ENCODE data around the gene ARL15. TPM values are rescaled to one million over a fixed set of nuclear protein-coding genes. Genes with fewer than 3 reads are reported as not detected.

Gene ARL15
- total RNA-seq, 6 donors from 2014 or later: 6.7 to 36.4 (median 20.7) TPM

DNA sequence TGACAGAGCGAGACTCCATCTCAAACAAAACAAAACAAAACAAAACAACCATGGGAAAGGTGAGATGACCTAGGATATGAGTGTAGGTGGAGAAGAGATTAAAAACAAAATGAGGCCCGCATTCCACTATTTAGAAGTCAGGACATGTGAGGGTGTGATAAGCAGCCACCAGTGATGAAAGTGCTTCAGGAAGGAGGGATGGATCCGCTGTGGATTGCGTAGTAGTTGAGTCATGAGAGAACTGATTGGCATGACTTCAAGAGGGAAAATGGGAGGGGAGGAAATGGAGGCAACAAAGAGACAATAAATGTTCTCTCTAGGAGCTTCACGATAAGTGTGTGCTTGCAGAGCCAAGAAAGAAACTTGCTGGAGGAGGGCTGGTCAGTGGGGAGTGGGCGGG lies 367.6 kb downstream of the ARL15 start:
- H3K9me3 ChIP-seq: no peaks in the 10 kb centered on the region
- no peak for TF ChIP-seq POLR2AphosphoS5 (IDR thresholded peaks at IDR 0.05)
- no peak for TF ChIP-seq POLR2A (IDR thresholded peaks at IDR 0.05)
- no peak for TF ChIP-seq EP300 (IDR thresholded peaks at IDR 0.05)
- TF ChIP-seq, protein P1, sequence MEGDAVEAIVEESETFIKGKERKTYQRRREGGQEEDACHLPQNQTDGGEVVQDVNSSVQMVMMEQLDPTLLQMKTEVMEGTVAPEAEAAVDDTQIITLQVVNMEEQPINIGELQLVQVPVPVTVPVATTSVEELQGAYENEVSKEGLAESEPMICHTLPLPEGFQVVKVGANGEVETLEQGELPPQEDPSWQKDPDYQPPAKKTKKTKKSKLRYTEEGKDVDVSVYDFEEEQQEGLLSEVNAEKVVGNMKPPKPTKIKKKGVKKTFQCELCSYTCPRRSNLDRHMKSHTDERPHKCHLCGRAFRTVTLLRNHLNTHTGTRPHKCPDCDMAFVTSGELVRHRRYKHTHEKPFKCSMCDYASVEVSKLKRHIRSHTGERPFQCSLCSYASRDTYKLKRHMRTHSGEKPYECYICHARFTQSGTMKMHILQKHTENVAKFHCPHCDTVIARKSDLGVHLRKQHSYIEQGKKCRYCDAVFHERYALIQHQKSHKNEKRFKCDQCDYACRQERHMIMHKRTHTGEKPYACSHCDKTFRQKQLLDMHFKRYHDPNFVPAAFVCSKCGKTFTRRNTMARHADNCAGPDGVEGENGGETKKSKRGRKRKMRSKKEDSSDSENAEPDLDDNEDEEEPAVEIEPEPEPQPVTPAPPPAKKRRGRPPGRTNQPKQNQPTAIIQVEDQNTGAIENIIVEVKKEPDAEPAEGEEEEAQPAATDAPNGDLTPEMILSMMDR (IDR thresholded peaks at IDR 0.05): no peak
- no peaks in the 10 kb centered on the region for H3K4me1 ChIP-seq
- no peak overlapping the region for H3K27ac ChIP-seq
- H3K27me3 ChIP-seq: no peaks in the 10 kb centered on the region
- DNase-seq (no peak), ATAC-seq (ENCODE audit: low FRiP score in 2 of 2) (peak in 1 of 2 donors; percentile 82)
- no peaks in the 10 kb centered on the region for H3K36me3 ChIP-seq
- WGBS, 2 donors: 81 to 82% methylated on average over 6 of the region's 6 CpGs
- H3K4me3 ChIP-seq: no peak overlapping the region

GRCh38 chr5:53940921-53941320 lies 369.5 kb downstream of the ARL15 start:
- WGBS, 2 donors: 84 to 88% methylated on average over 1 of the region's 1 CpG
- H3K4me1 ChIP-seq: no peaks in the 10 kb centered on the region
- H3K36me3 ChIP-seq: no peaks in the 10 kb centered on the region
- DNase-seq: no peak
- no peaks in the 10 kb centered on the region for H3K27me3 ChIP-seq
- no peak for ATAC-seq (ENCODE audit: low FRiP score in 2 of 2)
- no peak for TF ChIP-seq POLR2AphosphoS5 (IDR thresholded peaks at IDR 0.05)
- TF ChIP-seq POLR2A (IDR thresholded peaks at IDR 0.05): no peak
- TF ChIP-seq, protein P1 (IDR thresholded peaks at IDR 0.05): no peak
- no peak for TF ChIP-seq EP300 (IDR thresholded peaks at IDR 0.05)
- H3K9me3 ChIP-seq: no peaks in the 10 kb centered on the region
- no peak overlapping the region for H3K27ac ChIP-seq
- no peak overlapping the region for H3K4me3 ChIP-seq

DNA sequence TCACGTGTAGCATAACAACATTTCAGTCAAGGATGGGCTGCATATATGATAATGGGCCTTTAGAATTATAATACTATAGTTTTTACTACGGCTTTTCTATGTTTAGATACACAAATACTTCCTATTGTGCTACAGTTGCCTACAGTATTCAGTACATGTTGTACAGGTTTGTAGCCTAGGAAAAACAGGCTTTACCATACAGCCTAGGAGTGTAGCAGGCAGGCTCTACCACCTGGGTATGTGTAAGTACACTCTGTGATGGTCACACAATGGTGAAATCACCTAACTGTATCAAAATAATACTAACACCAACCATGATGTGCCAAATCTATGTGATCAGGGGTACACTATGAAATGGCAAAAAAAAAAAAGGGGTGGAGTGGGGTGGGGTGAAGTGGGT lies 372.9 kb downstream of the ARL15 start:
- no peaks in the 10 kb centered on the region for H3K36me3 ChIP-seq
- H3K4me3 ChIP-seq: no peak overlapping the region
- H3K4me1 ChIP-seq: no peaks in the 10 kb centered on the region
- no peaks in the 10 kb centered on the region for H3K27me3 ChIP-seq
- DNase-seq (no peak), ATAC-seq (ENCODE audit: low FRiP score in 2 of 2) (no peak)
- H3K27ac ChIP-seq: no peak overlapping the region
- no peaks in the 10 kb centered on the region for H3K9me3 ChIP-seq
- WGBS, 2 donors: 77 to 92% methylated on average over 2 of the region's 2 CpGs
- TF ChIP-seq EP300 (IDR thresholded peaks at IDR 0.05): no peak
- no peak for TF ChIP-seq POLR2A (IDR thresholded peaks at IDR 0.05)
- TF ChIP-seq POLR2AphosphoS5 (IDR thresholded peaks at IDR 0.05): no peak
- TF ChIP-seq, protein P1 (IDR thresholded peaks at IDR 0.05): no peak

- WGBS, 2 donors: 78 to 82% methylated on average over 7 of the region's 7 CpGs
- no peak overlapping the region for H3K27ac ChIP-seq
Measured at GRCh38 chr5:53936481-53937352, 373.7 kb downstream of the ARL15 start.

DNA sequence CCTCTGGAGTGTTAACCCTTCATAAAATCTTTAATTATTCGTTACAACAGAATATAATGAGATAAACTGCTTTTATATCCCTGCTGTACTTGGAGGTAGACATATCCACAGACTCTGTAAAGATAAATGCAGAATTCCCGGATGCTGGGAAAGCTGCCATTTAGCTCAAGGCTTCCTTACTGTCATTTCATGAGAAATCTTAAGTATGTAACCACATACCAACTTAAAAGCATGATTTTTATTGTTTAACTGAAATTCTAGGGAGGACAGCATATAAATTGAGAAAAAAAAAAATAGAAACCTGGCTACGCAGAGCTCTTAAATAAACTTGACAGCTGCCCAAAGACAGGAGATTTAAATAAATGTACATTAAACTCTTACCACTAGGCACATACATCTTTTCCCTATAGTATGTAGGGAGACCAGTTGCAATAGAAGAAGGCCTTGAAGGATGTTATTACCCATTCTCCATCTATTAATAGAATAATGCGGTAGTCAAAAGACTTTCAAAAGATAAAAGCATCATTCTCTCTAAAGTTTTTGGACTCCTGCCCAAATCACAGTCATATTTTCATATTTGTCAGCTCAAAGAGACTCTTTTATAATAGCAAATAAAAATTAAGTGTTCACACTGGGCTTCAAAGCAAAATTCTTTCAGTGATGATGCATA lies 376.1 kb downstream of the ARL15 start:
- Histone ChIP-seq H3K36me3 (no peaks in the 10 kb centered on the region), H3K9me3 (no peaks in the 10 kb centered on the region), H3K27ac (no peak overlapping the region), H3K4me3 (no peak overlapping the region), H3K4me1 (no peaks in the 10 kb centered on the region), H3K27me3 (no peaks in the 10 kb centered on the region)
- DNase-seq: no peak
- no peak for TF ChIP-seq POLR2AphosphoS5 (IDR thresholded peaks at IDR 0.05)
- no peak for TF ChIP-seq EP300 (IDR thresholded peaks at IDR 0.05)
- TF ChIP-seq, protein P1 (IDR thresholded peaks at IDR 0.05): no peak
- TF ChIP-seq POLR2A (IDR thresholded peaks at IDR 0.05): no peak
- ATAC-seq (ENCODE audit: low FRiP score in 2 of 2): no peak
- 81 to 88% methylated on average over 4 of the region's 4 CpGs for WGBS, 2 donors

More at GRCh38 chr5:53936481-53937352, 373.7 kb downstream of the ARL15 start:
- Histone ChIP-seq H3K27me3 (no peaks in the 10 kb centered on the region), H3K9me3 (no peaks in the 10 kb centered on the region), H3K36me3 (no peaks in the 10 kb centered on the region), H3K4me1 (no peaks in the 10 kb centered on the region), H3K4me3 (no peak overlapping the region)
- DNase-seq (no peak), ATAC-seq (ENCODE audit: low FRiP score in 2 of 2) (no peak)
- no peak for TF ChIP-seq POLR2AphosphoS5 (IDR thresholded peaks at IDR 0.05)

Data from upper lobe of left lung (tissue), 6 donors.